Measurements from ENCODE around the gene TEKTIP1. TPM values are rescaled to one million over a fixed set of nuclear protein-coding genes. Genes with fewer than 3 reads are reported as not detected.

Gene TEKTIP1
- total RNA-seq, 2 donors from 2014 or later = 0.41 to 5.3 TPM

GRCh38 chr19:3516675-3517207 is 22.2 kb upstream of the TEKTIP1 start:
- Histone ChIP-seq H3K27me3 (replicated peaks; ENCODE audit: insufficient read depth) (no peaks in the 10 kb centered on the region), H3K36me3 (no peaks in the 10 kb centered on the region), H3K4me1 (replicated peaks) (peaks cover 5% of the 10 kb centered on the region), H3K4me3 (no peak overlapping the region), H3K9me3 (no peaks in the 10 kb centered on the region), H3K27ac (no peak overlapping the region)
- DNase-seq (ENCODE audit: low spot score) = peak; percentile 29
- intact Hi-C loops (cut with DNase I) = no loop called here
- 32% methylated on average over 15 of the region's 15 CpGs for WGBS
- TF ChIP-seq POLR2AphosphoS5 (IDR thresholded peaks at IDR 0.05) (no peak), POLR2A (IDR thresholded peaks at IDR 0.05) (no peak)

- TF ChIP-seq POLR2A (IDR thresholded peaks at IDR 0.05) (no peak), POLR2AphosphoS5 (IDR thresholded peaks at IDR 0.05) (no peak), CTCF (IDR thresholded peaks at IDR 0.05) (no peak)
- intact Hi-C loops (cut with DNase I) = no loop called here
- WGBS = 87% methylated on average over 2 of the region's 2 CpGs
- peaks cover 5% of the 10 kb centered on the region for H3K4me1 ChIP-seq (replicated peaks)
- no peak overlapping the region for H3K4me3 ChIP-seq
- no peaks in the 10 kb centered on the region for H3K36me3 ChIP-seq
- no peak overlapping the region for H3K27ac ChIP-seq
- H3K27me3 ChIP-seq (replicated peaks; ENCODE audit: insufficient read depth) = no peaks in the 10 kb centered on the region
- no peak for DNase-seq (ENCODE audit: low spot score)
- H3K9me3 ChIP-seq = no peaks in the 10 kb centered on the region
Measured at GRCh38 chr19:3517638-3518037, 21.3 kb upstream of the TEKTIP1 start.

GRCh38 chr19:3518255-3518654 is 20.7 kb upstream of the TEKTIP1 start:
- intact Hi-C loops (cut with DNase I) = no loop called here
- H3K27me3 ChIP-seq (replicated peaks; ENCODE audit: insufficient read depth) = no peaks in the 10 kb centered on the region
- no peak overlapping the region for H3K27ac ChIP-seq
- peaks cover 5% of the 10 kb centered on the region for H3K4me1 ChIP-seq (replicated peaks)
- no peak for DNase-seq (ENCODE audit: low spot score)
- H3K9me3 ChIP-seq = no peaks in the 10 kb centered on the region
- TF ChIP-seq POLR2AphosphoS5 (IDR thresholded peaks at IDR 0.05) (no peak), POLR2A (IDR thresholded peaks at IDR 0.05) (no peak), CTCF (IDR thresholded peaks at IDR 0.05) (no peak)
- WGBS = 76% methylated on average over 10 of the region's 10 CpGs
- H3K36me3 ChIP-seq = no peaks in the 10 kb centered on the region
- H3K4me3 ChIP-seq = no peak overlapping the region

GRCh38 chr19:3518659-3519058 is 20.3 kb upstream of the TEKTIP1 start:
- no peaks in the 10 kb centered on the region for H3K36me3 ChIP-seq
- TF ChIP-seq POLR2A (IDR thresholded peaks at IDR 0.05) (no peak), POLR2AphosphoS5 (IDR thresholded peaks at IDR 0.05) (no peak), CTCF (IDR thresholded peaks at IDR 0.05) (no peak)
- peaks cover 5% of the 10 kb centered on the region for H3K4me1 ChIP-seq (replicated peaks)
- no peak overlapping the region for H3K4me3 ChIP-seq
- WGBS = 69% methylated on average over 2 of the region's 2 CpGs
- intact Hi-C loops (cut with DNase I) = no loop called here
- H3K27ac ChIP-seq = no peak overlapping the region
- H3K27me3 ChIP-seq (replicated peaks; ENCODE audit: insufficient read depth) = no peaks in the 10 kb centered on the region
- no peak for DNase-seq (ENCODE audit: low spot score)
- H3K9me3 ChIP-seq = no peaks in the 10 kb centered on the region

- no peaks in the 10 kb centered on the region for H3K36me3 ChIP-seq
- 84% methylated on average over 18 of the region's 18 CpGs for WGBS
- intact Hi-C loops (cut with DNase I) = no loop called here
- no peak overlapping the region for H3K4me3 ChIP-seq
- no peaks in the 10 kb centered on the region for H3K9me3 ChIP-seq
- H3K27me3 ChIP-seq (replicated peaks; ENCODE audit: insufficient read depth) = no peaks in the 10 kb centered on the region
- peaks cover 5% of the 10 kb centered on the region for H3K4me1 ChIP-seq (replicated peaks)
- DNase-seq (ENCODE audit: low spot score) = no peak
- H3K27ac ChIP-seq = no peak overlapping the region
- TF ChIP-seq POLR2AphosphoS5 (IDR thresholded peaks at IDR 0.05) (no peak), CTCF (IDR thresholded peaks at IDR 0.05) (no peak), POLR2A (IDR thresholded peaks at IDR 0.05) (no peak)
Measured at GRCh38 chr19:3519126-3519525, 19.8 kb upstream of the TEKTIP1 start.
